DOHH2 (cell line): ENCODE data around the gene OR11H1.
"Not testable (repeated sequence)": the region's sequence is repeated elsewhere in the genome, so short reads cannot be mapped to it uniquely, and the experiment has no call there.

ENCODE experiments used
- H3F3A ChIP-seq: fragments of 200-600 bp; sonication (generic), shearing (Covaris generic); 2 replicates; pipeline ENCODE4 v1.6.0; 2016; ENCODE audit warnings: antibody characterized with exemption, mild to moderate bottlenecking; ENCODE audit not compliant: control insufficient read depth, insufficient read depth
- H3K27ac ChIP-seq: fragments of 200-600 bp; sonication (generic); 2 replicates; pipeline ENCODE4 v1.5.1; 2014; ENCODE audit warnings: low read depth, mild to moderate bottlenecking, low read length, moderate library complexity
- H3K27me3 ChIP-seq: fragments of 200-600 bp; sonication (generic); 2 replicates; pipeline ENCODE4 v1.6.1; 2014; ENCODE audit warnings: mild to moderate bottlenecking, low read length, mixed read lengths; ENCODE audit not compliant: control insufficient read depth
- H3K36me3 ChIP-seq: fragments of 200-600 bp; sonication (generic); 2 replicates; pipeline ENCODE4 v1.6.1; 2014; ENCODE audit warnings: mild to moderate bottlenecking, low read length, moderate library complexity, mixed read lengths; ENCODE audit not compliant: control insufficient read depth
- H3K4me1 ChIP-seq: fragments of 200-600 bp; sonication (generic); 2 replicates; pipeline ENCODE4 v1.6.1; 2014; ENCODE audit warnings: mild to moderate bottlenecking, low read length, mixed read lengths; ENCODE audit not compliant: control insufficient read depth
- H3K4me2 ChIP-seq: fragments of 200-600 bp; sonication (generic); 2 replicates; pipeline ENCODE4 v1.6.0; 2014; ENCODE audit warnings: mild to moderate bottlenecking, low read length, moderate library complexity
- H3K4me3 ChIP-seq: fragments of 200-600 bp; sonication (generic); 2 replicates; pipeline ENCODE4 v1.5.1; 2014; ENCODE audit warnings: mild to moderate bottlenecking, low read length, mixed read lengths
- H3K79me2 ChIP-seq: fragments of 200-600 bp; sonication (generic); 2 replicates; pipeline ENCODE4 v1.6.1; 2014; ENCODE audit warnings: mild to moderate bottlenecking, low read length, mixed read lengths; ENCODE audit not compliant: control insufficient read depth
- H3K9me2 ChIP-seq: fragments of 200-600 bp; sonication (generic); replicated peaks from 2 replicates; pipeline ENCODE4 v1.6.1; 2014; ENCODE audit warnings: mild to moderate bottlenecking, low read length, mixed read lengths; ENCODE audit not compliant: control insufficient read depth
- H3K9me3 ChIP-seq: fragments of 200-600 bp; sonication (generic); 2 replicates; pipeline ENCODE4 v1.6.1; 2014; ENCODE audit warnings: antibody characterized with exemption, low read length, mixed read lengths; ENCODE audit not compliant: control insufficient read depth, insufficient read depth
- H4K20me1 ChIP-seq: fragments of 200-600 bp; sonication (generic); 2 replicates; pipeline ENCODE4 v1.6.0; 2014; ENCODE audit warnings: low read depth, mild to moderate bottlenecking, antibody characterized with exemption, low read length, moderate library complexity; ENCODE audit not compliant: control insufficient read depth, insufficient read depth

Gene OR11H1, protein sequence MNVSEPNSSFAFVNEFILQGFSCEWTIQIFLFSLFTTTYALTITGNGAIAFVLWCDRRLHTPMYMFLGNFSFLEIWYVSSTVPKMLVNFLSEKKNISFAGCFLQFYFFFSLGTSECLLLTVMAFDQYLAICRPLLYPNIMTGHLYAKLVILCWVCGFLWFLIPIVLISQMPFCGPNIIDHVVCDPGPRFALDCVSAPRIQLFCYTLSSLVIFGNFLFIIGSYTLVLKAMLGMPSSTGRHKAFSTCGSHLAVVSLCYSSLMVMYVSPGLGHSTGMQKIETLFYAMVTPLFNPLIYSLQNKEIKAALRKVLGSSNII

DNA sequence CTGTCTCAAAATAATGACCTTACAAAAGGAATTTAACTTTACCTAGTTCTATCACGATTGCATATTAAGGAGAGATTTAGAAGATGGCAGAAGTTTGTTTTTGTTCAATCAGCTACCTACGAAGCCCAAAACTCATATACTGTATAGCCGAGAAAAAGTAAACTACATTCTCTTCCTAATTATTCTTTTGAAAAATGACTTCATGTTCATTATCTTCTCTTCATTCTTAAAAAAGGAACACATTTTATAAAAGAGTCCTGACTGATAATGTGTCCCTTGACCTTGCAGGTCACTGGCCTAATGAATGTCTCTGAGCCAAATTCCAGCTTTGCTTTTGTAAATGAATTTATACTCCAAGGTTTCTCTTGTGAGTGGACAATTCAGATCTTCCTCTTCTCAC lies at the start of gene OR11H1:
OR11H1 (plus strand) TSS at position 301 of the 400 bp plus-strand sequence; CDS start at position 301, 0 bp downstream.
- not testable (repeated sequence) for H3K27ac ChIP-seq, H3K27me3 ChIP-seq, H4K20me1 ChIP-seq, H3K36me3 ChIP-seq, H3K9me3 ChIP-seq, H3K79me2 ChIP-seq, H3K4me3 ChIP-seq, H3F3A ChIP-seq, H3K9me2 ChIP-seq, H3K4me1 ChIP-seq, H3K4me2 ChIP-seq

DNA sequence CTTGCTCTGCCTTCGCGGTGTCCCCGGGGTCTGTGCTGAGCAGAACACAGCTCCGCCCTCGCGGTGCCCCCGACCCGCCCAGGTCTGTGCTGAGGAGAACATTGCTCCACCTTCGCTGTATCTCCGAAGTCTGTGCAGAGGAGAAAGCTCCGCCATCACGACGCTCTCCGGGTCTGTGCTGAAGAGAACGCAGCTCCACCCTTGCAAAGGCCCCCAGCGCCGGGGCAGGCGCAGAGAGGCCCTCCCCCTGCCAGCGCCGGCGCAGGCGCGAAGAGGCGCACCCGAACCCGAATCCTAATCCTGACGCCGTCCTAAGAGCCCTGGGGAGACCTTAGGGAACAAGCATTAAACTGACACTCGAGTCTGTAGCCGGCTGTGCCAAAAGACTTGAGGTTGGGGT lies 18.0 kb upstream of the OR11H1 start:
- not testable (repeated sequence) for H3F3A ChIP-seq, H3K79me2 ChIP-seq, H3K4me2 ChIP-seq, H3K4me3 ChIP-seq, H3K9me2 ChIP-seq, H3K4me1 ChIP-seq, H3K27me3 ChIP-seq, H3K36me3 ChIP-seq, H3K27ac ChIP-seq, H4K20me1 ChIP-seq, H3K9me3 ChIP-seq

DNA sequence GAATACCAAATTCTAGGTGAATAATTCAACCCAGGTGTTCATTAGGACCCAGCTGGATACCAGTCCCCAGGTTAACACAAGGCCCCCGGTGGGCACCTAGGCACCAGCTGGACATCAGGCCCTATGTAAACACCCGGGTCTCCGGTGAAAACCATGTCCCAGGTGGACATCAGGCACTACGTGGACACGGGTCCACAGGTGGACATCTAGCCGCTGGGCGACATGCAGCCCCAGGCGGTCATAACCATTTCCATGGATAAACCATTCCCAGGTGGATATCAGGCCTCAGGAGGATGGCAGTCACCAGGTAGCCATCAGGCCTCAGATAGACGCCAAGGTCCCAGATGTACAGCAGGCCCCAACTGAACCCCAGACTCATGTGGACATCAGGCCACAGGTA lies 12.1 kb upstream of the OR11H1 start:
- not testable (repeated sequence) for H3K4me2 ChIP-seq, H3K4me3 ChIP-seq, H3K9me3 ChIP-seq, H3K36me3 ChIP-seq, H3K4me1 ChIP-seq, H3K79me2 ChIP-seq, H4K20me1 ChIP-seq, H3K27me3 ChIP-seq, H3K9me2 ChIP-seq, H3F3A ChIP-seq, H3K27ac ChIP-seq

DNA sequence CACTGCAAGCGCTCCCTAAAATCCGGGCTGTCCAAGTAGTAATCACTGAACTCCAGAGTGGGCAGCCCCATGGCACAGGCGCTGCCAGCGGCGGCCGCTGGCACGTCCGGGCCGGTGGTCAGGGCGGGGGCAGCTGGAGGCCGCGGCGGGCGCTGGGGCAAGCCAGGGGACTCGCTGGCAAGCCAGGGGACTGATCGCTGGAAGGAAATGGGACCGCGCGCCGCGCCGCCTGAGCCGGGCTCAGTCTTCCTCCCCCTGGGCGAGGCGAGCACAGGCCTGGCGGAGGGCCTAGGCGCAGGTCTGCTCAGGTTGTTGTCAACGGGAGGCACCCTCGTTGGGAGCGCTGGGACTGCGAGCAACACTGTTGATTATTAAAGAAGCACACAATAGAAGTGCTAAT lies 25.8 kb downstream of the OR11H1 start:
- not testable (repeated sequence) for H3K36me3 ChIP-seq, H3K79me2 ChIP-seq, H3K27ac ChIP-seq, H3K4me2 ChIP-seq, H3K27me3 ChIP-seq, H3K9me2 ChIP-seq, H3F3A ChIP-seq, H4K20me1 ChIP-seq, H3K4me1 ChIP-seq, H3K9me3 ChIP-seq, H3K4me3 ChIP-seq

DNA sequence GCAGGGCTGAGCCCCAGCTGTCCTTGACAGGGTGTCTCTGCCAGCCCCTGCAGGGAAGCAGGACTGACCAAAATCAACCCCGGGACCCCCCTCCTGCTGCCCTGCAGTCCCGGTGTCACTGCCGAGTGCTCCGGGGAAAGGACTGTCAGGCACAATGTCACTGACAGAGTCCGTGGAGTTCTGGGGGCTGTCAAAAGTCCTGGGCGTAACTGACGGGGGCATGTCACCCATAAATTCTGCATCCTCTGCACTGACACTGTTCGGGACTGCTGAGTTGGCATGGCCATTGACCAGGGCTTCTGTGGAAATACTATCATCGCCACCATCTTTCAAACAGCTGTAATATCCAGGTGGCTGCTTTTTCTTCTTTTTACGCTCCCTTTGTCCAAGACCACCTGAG lies 35.5 kb downstream of the OR11H1 start:
- not testable (repeated sequence) for H3K9me2 ChIP-seq, H3K36me3 ChIP-seq, H3F3A ChIP-seq, H4K20me1 ChIP-seq, H3K79me2 ChIP-seq, H3K27me3 ChIP-seq, H3K9me3 ChIP-seq, H3K4me1 ChIP-seq, H3K4me2 ChIP-seq, H3K4me3 ChIP-seq, H3K27ac ChIP-seq

DNA sequence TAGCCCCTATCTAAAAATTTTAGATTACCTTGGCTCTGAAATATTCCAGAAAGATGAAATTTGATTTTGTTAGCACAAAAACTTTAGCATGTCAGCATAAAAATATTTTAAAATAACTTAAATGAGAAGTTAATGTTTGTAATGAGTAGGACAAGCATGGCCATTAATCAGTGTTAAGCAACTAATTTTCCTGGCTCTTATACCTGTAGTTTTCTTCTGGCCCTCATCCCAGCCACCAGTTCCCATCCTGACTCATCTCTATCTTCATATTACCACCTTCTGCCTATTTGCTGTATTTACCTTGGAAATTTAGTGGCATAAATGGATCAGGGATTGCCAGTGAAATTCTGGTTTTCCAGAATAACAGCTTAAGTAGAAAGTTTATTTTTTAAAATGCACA lies 37.1 kb downstream of the OR11H1 start:
- H3F3A ChIP-seq, H3K4me3 ChIP-seq, H4K20me1 ChIP-seq, H3K9me2 ChIP-seq, H3K79me2 ChIP-seq, H3K4me1 ChIP-seq, H3K9me3 ChIP-seq, H3K36me3 ChIP-seq, H3K27ac ChIP-seq, H3K27me3 ChIP-seq, H3K4me2 ChIP-seq: not testable (repeated sequence)
